Measurements from ENCODE around the gene CARD11.

DNA sequence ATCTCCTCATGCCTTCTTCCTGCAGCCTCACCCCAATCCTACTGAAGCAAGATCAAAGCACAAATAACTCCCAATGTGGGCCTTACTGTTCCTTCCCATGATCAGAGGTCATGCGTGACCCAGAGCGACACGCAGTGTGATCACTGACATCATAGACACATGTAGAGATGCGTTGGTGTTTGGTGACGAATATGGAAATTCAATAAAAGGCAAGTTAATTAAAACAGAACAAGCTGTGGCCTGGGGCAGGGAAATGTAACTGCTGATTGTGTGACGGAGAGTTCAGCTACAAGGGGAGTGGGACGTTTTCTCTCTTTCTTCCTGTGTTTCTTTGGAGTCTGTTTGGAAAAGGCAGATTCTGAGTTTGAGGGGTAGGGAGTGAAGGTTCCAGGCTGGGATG is 34.8 kb upstream of the CARD11 start:
- no peak for TF ChIP-seq POLR2A (IDR thresholded peaks at IDR 0.05)
- TF ChIP-seq, protein P1, sequence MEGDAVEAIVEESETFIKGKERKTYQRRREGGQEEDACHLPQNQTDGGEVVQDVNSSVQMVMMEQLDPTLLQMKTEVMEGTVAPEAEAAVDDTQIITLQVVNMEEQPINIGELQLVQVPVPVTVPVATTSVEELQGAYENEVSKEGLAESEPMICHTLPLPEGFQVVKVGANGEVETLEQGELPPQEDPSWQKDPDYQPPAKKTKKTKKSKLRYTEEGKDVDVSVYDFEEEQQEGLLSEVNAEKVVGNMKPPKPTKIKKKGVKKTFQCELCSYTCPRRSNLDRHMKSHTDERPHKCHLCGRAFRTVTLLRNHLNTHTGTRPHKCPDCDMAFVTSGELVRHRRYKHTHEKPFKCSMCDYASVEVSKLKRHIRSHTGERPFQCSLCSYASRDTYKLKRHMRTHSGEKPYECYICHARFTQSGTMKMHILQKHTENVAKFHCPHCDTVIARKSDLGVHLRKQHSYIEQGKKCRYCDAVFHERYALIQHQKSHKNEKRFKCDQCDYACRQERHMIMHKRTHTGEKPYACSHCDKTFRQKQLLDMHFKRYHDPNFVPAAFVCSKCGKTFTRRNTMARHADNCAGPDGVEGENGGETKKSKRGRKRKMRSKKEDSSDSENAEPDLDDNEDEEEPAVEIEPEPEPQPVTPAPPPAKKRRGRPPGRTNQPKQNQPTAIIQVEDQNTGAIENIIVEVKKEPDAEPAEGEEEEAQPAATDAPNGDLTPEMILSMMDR (IDR thresholded peaks at IDR 0.05): no peak
